ENCODE results near the gene FAM13A. TPM values are rescaled to one million over a fixed set of nuclear protein-coding genes. Genes with fewer than 3 reads are reported as not detected.
A peak's percentile ranks its signal among the peaks of the same experiment; 100 is the strongest.

The FAM13A gene
- total RNA-seq, 2 experiments from 2014 or later, result 9.6 to 10.2 TPM

- intact Hi-C loops (cut with DNase I, micrococcal nuclease), result no loop called here
- no peak overlapping the region for H3K27ac Mint-ChIP-seq
- no peak for TF ChIP-seq CTCF (IDR thresholded peaks at IDR 0.05)
- H3K36me3 Mint-ChIP-seq (ENCODE audit: low read depth), result no peaks in the 10 kb centered on the region
- no peaks in the 10 kb centered on the region for H3K27me3 ChIP-seq (ENCODE audit: control insufficient read depth in 1 of 2, insufficient read depth in 2 of 2, low read length in 2 of 2)
- CTCF ChIA-PET, result no interaction called here
- H3K9me3 Mint-ChIP-seq, result no peaks in the 10 kb centered on the region
- H3K36me3 ChIP-seq (ENCODE audit: insufficient read depth, low read length), result no peaks in the 10 kb centered on the region
- H3K4me1 ChIP-seq (ENCODE audit: insufficient read depth, low read length), result peaks cover 6% of the 10 kb centered on the region
- H3K9me3 ChIP-seq (ENCODE audit: control insufficient read depth in 1 of 2, insufficient read depth in 1 of 2, low read length in 2 of 2), result peaks cover 0 to 8% of the 10 kb centered on the region in 2 experiments
- H3K4me3 ChIP-seq (ENCODE audit: low read length), result no peak overlapping the region
- H3K27ac ChIP-seq (ENCODE audit: low read depth in 1 of 2, low read length in 2 of 2), result no peak overlapping the region
- no peak overlapping the region for H3K4me3 Mint-ChIP-seq
- no peak for ATAC-seq (ENCODE audit: poor library complexity)
- peaks cover 15% of the 10 kb centered on the region for H3K4me1 Mint-ChIP-seq (ENCODE audit: low read depth)
- peak in 1 of 14 experiments; percentile 8 for DNase-seq
- POLR2A ChIA-PET, result interaction anchor here (0.5 kb wide), 1 partner anchor 247 kb away, joined by 3 read pairs; no protein-coding TSS in a partner anchor
- H3K27me3 Mint-ChIP-seq, result no peaks in the 10 kb centered on the region
Observed at GRCh38 chr4:88933414-88934160, 123.4 kb downstream of the FAM13A start.

GRCh38 chr4:88928852-88929251, 128.1 kb downstream of the FAM13A start:
- intact Hi-C loops (cut with DNase I, micrococcal nuclease), result loop anchor here in 1 of 2 experiments (5.0 kb wide), 1 partner anchor 107 kb away; no protein-coding TSS in a partner anchor
- H3K27ac Mint-ChIP-seq, result no peak overlapping the region

GRCh38 chr4:88927420-88927819, 129.6 kb downstream of the FAM13A start:
- no peaks in the 10 kb centered on the region for H3K9me3 Mint-ChIP-seq
- Histone ChIP-seq H3K4me3 (ENCODE audit: low read length) (no peak overlapping the region), H3K27me3 (ENCODE audit: control insufficient read depth in 1 of 2, insufficient read depth in 2 of 2, low read length in 2 of 2) (no peaks in the 10 kb centered on the region), H3K36me3 (ENCODE audit: insufficient read depth, low read length) (no peaks in the 10 kb centered on the region), H3K9me3 (ENCODE audit: control insufficient read depth in 1 of 2, insufficient read depth in 1 of 2, low read length in 2 of 2) (peaks cover 0 to 9% of the 10 kb centered on the region in 2 experiments), H3K27ac (ENCODE audit: low read depth in 1 of 2, low read length in 2 of 2) (no peak overlapping the region), H3K4me1 (ENCODE audit: insufficient read depth, low read length) (peaks cover 6% of the 10 kb centered on the region)
- ChIA-PET CTCF (no interaction called here), POLR2A (no interaction called here)
- no peak for ATAC-seq (ENCODE audit: poor library complexity)
- no peaks in the 10 kb centered on the region for H3K27me3 Mint-ChIP-seq
- DNase-seq, result peak in 1 of 14 experiments; percentile 13
- no peak for TF ChIP-seq CTCF (IDR thresholded peaks at IDR 0.05)
- H3K4me3 Mint-ChIP-seq, result no peak overlapping the region
- intact Hi-C loops (cut with DNase I, micrococcal nuclease), result loop anchor here in 1 of 2 experiments (5.0 kb wide), 1 partner anchor 105 kb away; no protein-coding TSS in a partner anchor
- H3K4me1 Mint-ChIP-seq (ENCODE audit: low read depth), result peaks cover 21% of the 10 kb centered on the region
- H3K36me3 Mint-ChIP-seq (ENCODE audit: low read depth), result no peaks in the 10 kb centered on the region
- H3K27ac Mint-ChIP-seq, result no peak overlapping the region

More at GRCh38 chr4:88928852-88929251, 128.1 kb downstream of the FAM13A start:
- DNase-seq (no peak), ATAC-seq (ENCODE audit: poor library complexity) (no peak)
- ChIA-PET POLR2A (interaction anchor here (1.1 kb wide), 1 partner anchor 12 kb away, joined by 3 read pairs; no protein-coding TSS in a partner anchor), CTCF (no interaction called here)
- H3K4me1 Mint-ChIP-seq (ENCODE audit: low read depth), result peaks cover 29% of the 10 kb centered on the region
- Histone ChIP-seq H3K4me3 (ENCODE audit: low read length) (no peak overlapping the region), H3K27ac (ENCODE audit: low read depth in 1 of 2, low read length in 2 of 2) (no peak overlapping the region), H3K27me3 (ENCODE audit: control insufficient read depth in 1 of 2, insufficient read depth in 2 of 2, low read length in 2 of 2) (no peaks in the 10 kb centered on the region), H3K36me3 (ENCODE audit: insufficient read depth, low read length) (no peaks in the 10 kb centered on the region), H3K9me3 (ENCODE audit: control insufficient read depth in 1 of 2, insufficient read depth in 1 of 2, low read length in 2 of 2) (peaks cover 0 to 9% of the 10 kb centered on the region in 2 experiments), H3K4me1 (ENCODE audit: insufficient read depth, low read length) (peaks cover 6% of the 10 kb centered on the region)
- H3K27me3 Mint-ChIP-seq, result no peaks in the 10 kb centered on the region
- TF ChIP-seq CTCF (IDR thresholded peaks at IDR 0.05), result no peak
- no peaks in the 10 kb centered on the region for H3K36me3 Mint-ChIP-seq (ENCODE audit: low read depth)
- no peaks in the 10 kb centered on the region for H3K9me3 Mint-ChIP-seq
- no peak overlapping the region for H3K4me3 Mint-ChIP-seq
